ENCODE data around the gene PHLDA3.

DNA sequence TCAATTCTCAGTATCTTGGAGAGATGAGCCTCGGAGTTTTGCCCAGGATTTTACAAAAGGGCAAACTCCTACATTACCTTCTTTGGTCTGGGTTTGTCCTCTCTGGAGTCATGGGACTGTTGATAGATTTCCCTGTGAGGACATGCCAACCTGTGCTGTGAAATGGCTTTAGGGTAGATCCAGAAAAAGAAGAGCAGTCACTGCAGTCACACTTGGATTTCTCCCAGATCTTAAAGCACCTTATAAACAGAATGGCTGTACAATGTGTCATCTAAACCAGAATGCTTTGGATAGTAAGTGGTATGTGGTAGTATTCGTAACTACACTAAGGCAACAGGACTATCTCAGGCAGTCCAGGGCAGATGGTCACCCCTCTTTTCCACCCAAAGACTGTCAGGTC is 39.8 kb upstream of the PHLDA3 start:
- TF ChIP-seq CTCF (IDR thresholded peaks at IDR 0.05; ENCODE audit: insufficient read depth, low read depth, low read length) (no peak), EZH2 (IDR thresholded peaks at IDR 0.05; ENCODE audit: insufficient read depth, low read length) (no peak)

Measured in astrocyte (in vitro differentiated cells and primary cell).